ENCODE results near the gene RBMS3. TPM values are rescaled to one million over a fixed set of nuclear protein-coding genes. Genes with fewer than 3 reads are reported as not detected.

The RBMS3 gene
- total RNA-seq, 1 experiment from 2014 or later, result 0.42 TPM

DNA sequence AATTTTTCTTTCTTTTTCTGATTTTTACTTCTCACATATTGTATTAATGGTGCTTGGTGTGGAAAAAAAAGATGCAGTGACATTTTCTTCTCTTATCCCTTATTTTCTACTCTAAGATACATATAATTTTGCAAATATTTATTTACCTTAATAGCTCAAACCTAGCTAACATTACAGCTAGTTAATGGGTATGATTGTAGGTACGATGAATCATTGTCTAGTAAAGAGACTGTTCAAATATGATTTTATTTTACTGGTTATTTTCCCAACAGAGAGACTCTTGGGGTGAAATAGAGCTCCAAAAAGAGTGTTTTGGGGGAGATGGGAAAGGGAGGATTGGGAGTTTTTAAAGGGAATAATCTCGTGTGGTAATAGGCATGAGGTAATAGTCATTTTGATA lies 206.0 kb downstream of the RBMS3 start (continued):
- no peak for TF ChIP-seq ELF1 (IDR thresholded peaks at IDR 0.05; ENCODE audit: borderline replicate concordance, low read depth)
- no peak for TF ChIP-seq FOSL1 (IDR thresholded peaks at IDR 0.05; ENCODE audit: low read depth)

DNA sequence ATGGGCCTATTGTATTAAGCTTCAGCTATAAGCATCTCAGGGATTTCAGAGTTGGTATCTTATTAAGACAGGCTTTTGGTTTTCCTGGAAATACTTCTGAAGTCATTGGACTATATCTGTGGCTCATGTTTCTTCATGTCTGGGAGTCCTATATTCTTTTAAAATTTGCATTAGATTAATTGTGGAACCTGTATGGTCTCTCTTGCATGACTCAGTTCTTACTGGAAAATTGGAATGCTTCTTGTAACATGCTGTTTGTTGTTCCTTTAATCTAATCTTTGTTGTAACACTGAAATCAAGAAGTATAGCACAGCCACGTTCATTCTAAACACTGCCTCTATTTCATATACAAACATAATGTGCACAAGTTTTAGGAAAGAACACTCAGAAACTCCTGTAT lies 208.1 kb downstream of the RBMS3 start:
- BruUV-seq (replicated peaks), result no TSS peak
- TF ChIP-seq, protein P1, sequence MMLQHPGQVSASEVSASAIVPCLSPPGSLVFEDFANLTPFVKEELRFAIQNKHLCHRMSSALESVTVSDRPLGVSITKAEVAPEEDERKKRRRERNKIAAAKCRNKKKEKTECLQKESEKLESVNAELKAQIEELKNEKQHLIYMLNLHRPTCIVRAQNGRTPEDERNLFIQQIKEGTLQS (IDR thresholded peaks at IDR 0.05), result no peak
- TF ChIP-seq ELF1 (IDR thresholded peaks at IDR 0.05; ENCODE audit: borderline replicate concordance, low read depth), result no peak
- no peak for TF ChIP-seq EZH2 (IDR thresholded peaks at IDR 0.05)
- CTCF ChIA-PET, result no interaction called here
- Histone ChIP-seq H3K9ac (ENCODE audit: low read length) (no peak overlapping the region), H3K27me3 (ENCODE audit: insufficient read depth, low read length) (no peaks in the 10 kb centered on the region), H3K27ac (ENCODE audit: low read depth, low read length) (no peak overlapping the region), H3K4me2 (ENCODE audit: low read length) (no peak overlapping the region), H4K20me1 (ENCODE audit: insufficient read depth) (no peaks in the 10 kb centered on the region; the same call in 1 of the 2 replicates), H3K9me2 (ENCODE audit: insufficient read depth) (no peaks in the 10 kb centered on the region), H3K36me3 (ENCODE audit: control insufficient read depth in 1 of 2, insufficient read depth in 2 of 2, low read length in 2 of 2) (no peaks in the 10 kb centered on the region), H3K9me3 (ENCODE audit: control insufficient read depth in 1 of 2, insufficient read depth in 1 of 2, low read depth in 1 of 2, low read length in 2 of 2) (no peaks in the 10 kb centered on the region), H3K4me3 (replicated peaks in 1 of 2; ENCODE audit: low read depth in 1 of 2, low read length in 2 of 2) (no peak overlapping the region), H3K4me1 (ENCODE audit: control insufficient read depth in 1 of 2, insufficient read depth in 2 of 2, low read length in 2 of 2) (no peaks in the 10 kb centered on the region), H3K79me2 (ENCODE audit: insufficient read depth, low read length) (no peaks in the 10 kb centered on the region), H2AFZ (ENCODE audit: low read depth, low read length, poor library complexity, severe bottlenecking) (no peak overlapping the region)
- RAD21 ChIA-PET (ENCODE audit: low non-redundant PET in 1 of 2, low total read pairs in 2 of 2, uncharacterized antibody in 2 of 2, unreplicated experiment in 2 of 2), result no interaction called here
- DNase-seq (ENCODE audit: low read depth, low spot score) (no peak), ATAC-seq (no peak)
- intact Hi-C loops (cut with micrococcal nuclease), result no loop called here
- POLR2A ChIA-PET, result no interaction called here

DNA sequence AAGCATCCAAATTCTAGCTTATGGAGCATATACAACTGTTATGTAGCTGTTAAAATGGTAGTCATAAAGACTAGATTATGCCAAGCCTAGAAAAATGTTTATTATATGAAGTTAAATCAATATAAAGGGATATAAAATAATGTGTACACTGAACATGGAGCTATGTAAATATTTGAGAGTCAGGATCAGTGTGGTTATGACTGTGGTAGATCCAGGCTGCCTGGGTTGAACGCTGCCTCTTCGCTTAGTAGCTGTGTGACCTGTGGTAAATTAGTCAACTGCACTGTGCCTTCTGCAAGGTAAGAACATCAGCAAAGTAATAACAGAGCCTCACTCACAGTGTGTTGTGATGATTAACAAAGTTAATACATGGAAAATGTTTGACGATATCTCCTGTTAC lies 212.2 kb downstream of the RBMS3 start:
- Histone ChIP-seq H3K9me3 (ENCODE audit: control insufficient read depth in 1 of 2, insufficient read depth in 1 of 2, low read depth in 1 of 2, low read length in 2 of 2) (no peaks in the 10 kb centered on the region), H4K20me1 (ENCODE audit: insufficient read depth) (no peaks in the 10 kb centered on the region; the same call in 1 of the 2 replicates), H2AFZ (ENCODE audit: low read depth, low read length, poor library complexity, severe bottlenecking) (no peak overlapping the region), H3K27ac (ENCODE audit: low read depth, low read length) (no peak overlapping the region), H3K36me3 (ENCODE audit: control insufficient read depth in 1 of 2, insufficient read depth in 2 of 2, low read length in 2 of 2) (no peaks in the 10 kb centered on the region), H3K27me3 (ENCODE audit: insufficient read depth, low read length) (no peaks in the 10 kb centered on the region), H3K4me1 (ENCODE audit: control insufficient read depth in 1 of 2, insufficient read depth in 2 of 2, low read length in 2 of 2) (no peaks in the 10 kb centered on the region), H3K9ac (ENCODE audit: low read length) (no peak overlapping the region), H3K79me2 (ENCODE audit: insufficient read depth, low read length) (no peaks in the 10 kb centered on the region), H3K4me2 (ENCODE audit: low read length) (no peak overlapping the region), H3K9me2 (ENCODE audit: insufficient read depth) (no peaks in the 10 kb centered on the region), H3K4me3 (replicated peaks in 1 of 2; ENCODE audit: low read depth in 1 of 2, low read length in 2 of 2) (no peak overlapping the region)
- RAD21 ChIA-PET (ENCODE audit: low non-redundant PET in 1 of 2, low total read pairs in 2 of 2, uncharacterized antibody in 2 of 2, unreplicated experiment in 2 of 2), result no interaction called here
- DNase-seq (ENCODE audit: low read depth, low spot score), result no peak
- POLR2A ChIA-PET, result no interaction called here
- BruUV-seq (replicated peaks), result no TSS peak
- no peak for ATAC-seq
- intact Hi-C loops (cut with micrococcal nuclease), result no loop called here
- CTCF ChIA-PET, result no interaction called here
- TF ChIP-seq SIN3A (IDR thresholded peaks at IDR 0.05; ENCODE audit: low read depth) (no peak), CEBPB (IDR thresholded peaks at IDR 0.05; ENCODE audit: low read depth) (no peak), ZFX (IDR thresholded peaks at IDR 0.05) (no peak), FOSL1 (IDR thresholded peaks at IDR 0.05; ENCODE audit: low read depth) (no peak), POLR2A (IDR thresholded peaks at IDR 0.05; ENCODE audit: borderline replicate concordance, extremely low read depth, insufficient read depth, insufficient read length) (no peak), CBX3 (IDR thresholded peaks at IDR 0.05; ENCODE audit: low read depth) (no peak), TCF7L2 (IDR thresholded peaks at IDR 0.05; ENCODE audit: borderline replicate concordance, extremely low read depth, insufficient read depth, insufficient read length) (no peak), SRF (IDR thresholded peaks at IDR 0.05; ENCODE audit: low read depth) (no peak), EGR1 (IDR thresholded peaks at IDR 0.05; ENCODE audit: low read depth) (no peak), RAD21 (IDR thresholded peaks at IDR 0.05; ENCODE audit: low read depth) (no peak), SP1 (IDR thresholded peaks at IDR 0.05; ENCODE audit: low read depth) (no peak)
- TF ChIP-seq, protein P2, sequence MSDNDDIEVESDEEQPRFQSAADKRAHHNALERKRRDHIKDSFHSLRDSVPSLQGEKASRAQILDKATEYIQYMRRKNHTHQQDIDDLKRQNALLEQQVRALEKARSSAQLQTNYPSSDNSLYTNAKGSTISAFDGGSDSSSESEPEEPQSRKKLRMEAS (IDR thresholded peaks at IDR 0.05), result no peak
- TF ChIP-seq, protein P1 (IDR thresholded peaks at IDR 0.05), result no peak
- TF ChIP-seq, protein P3, sequence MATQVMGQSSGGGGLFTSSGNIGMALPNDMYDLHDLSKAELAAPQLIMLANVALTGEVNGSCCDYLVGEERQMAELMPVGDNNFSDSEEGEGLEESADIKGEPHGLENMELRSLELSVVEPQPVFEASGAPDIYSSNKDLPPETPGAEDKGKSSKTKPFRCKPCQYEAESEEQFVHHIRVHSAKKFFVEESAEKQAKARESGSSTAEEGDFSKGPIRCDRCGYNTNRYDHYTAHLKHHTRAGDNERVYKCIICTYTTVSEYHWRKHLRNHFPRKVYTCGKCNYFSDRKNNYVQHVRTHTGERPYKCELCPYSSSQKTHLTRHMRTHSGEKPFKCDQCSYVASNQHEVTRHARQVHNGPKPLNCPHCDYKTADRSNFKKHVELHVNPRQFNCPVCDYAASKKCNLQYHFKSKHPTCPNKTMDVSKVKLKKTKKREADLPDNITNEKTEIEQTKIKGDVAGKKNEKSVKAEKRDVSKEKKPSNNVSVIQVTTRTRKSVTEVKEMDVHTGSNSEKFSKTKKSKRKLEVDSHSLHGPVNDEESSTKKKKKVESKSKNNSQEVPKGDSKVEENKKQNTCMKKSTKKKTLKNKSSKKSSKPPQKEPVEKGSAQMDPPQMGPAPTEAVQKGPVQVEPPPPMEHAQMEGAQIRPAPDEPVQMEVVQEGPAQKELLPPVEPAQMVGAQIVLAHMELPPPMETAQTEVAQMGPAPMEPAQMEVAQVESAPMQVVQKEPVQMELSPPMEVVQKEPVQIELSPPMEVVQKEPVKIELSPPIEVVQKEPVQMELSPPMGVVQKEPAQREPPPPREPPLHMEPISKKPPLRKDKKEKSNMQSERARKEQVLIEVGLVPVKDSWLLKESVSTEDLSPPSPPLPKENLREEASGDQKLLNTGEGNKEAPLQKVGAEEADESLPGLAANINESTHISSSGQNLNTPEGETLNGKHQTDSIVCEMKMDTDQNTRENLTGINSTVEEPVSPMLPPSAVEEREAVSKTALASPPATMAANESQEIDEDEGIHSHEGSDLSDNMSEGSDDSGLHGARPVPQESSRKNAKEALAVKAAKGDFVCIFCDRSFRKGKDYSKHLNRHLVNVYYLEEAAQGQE (IDR thresholded peaks at IDR 0.05; ENCODE audit: low read depth), result no peak

All from HCT116 (cell line).